Caco-2 (cell line): ENCODE results near the gene MIPEP. TPM values are rescaled to one million over a fixed set of nuclear protein-coding genes. Genes with fewer than 3 reads are reported as not detected.

Source experiments
- BruUV-seq: library from RNA; stranded (reverse); fragments of 400-500 nt; replicated peaks from 2 replicates; lab custom pipeline; 2021; lab: Mats Ljungman, UMichigan
- CTCF ChIA-PET: fragments of 300-600 bp; sonication (Branson Sonifier 250); formaldehyde crosslinking; loops from one replicate; lab custom pipeline; 2022; ENCODE audit warnings: antibody characterized with exemption; lab: Charles Lee
- POLR2A ChIA-PET: fragments of 300-600 bp; sonication (Branson Sonifier 250); formaldehyde crosslinking; loops from one replicate; lab custom pipeline; 2022; ENCODE audit warnings: antibody characterized with exemption; lab: Charles Lee
- DNase-seq, 2 experiments: peaks; one replicate each; pipeline versions ENCODE4 v3.0.0 to v3.0.0-alpha.2; 2020 to 2022
- H3K27me3 ChIP-seq: replicated peaks from 2 replicates; pipeline ENCODE4 v1.6.0; 2011; ENCODE audit warnings: low read length; ENCODE audit not compliant: control insufficient read depth, insufficient read depth
- H3K36me3 ChIP-seq: 2 replicates; pipeline ENCODE4 v1.5.1; 2011; ENCODE audit warnings: low read length; ENCODE audit not compliant: control insufficient read depth, insufficient read depth
- H3K4me1 ChIP-seq: fragments of 250-450 bp; sonication (Bioruptor Pico); 2 replicates; pipeline ENCODE4 v1.5.1; 2020; ENCODE audit warnings: mild to moderate bottlenecking
- H3K4me3 ChIP-seq: 2 replicates; pipeline ENCODE4 v1.5.1; 2011; ENCODE audit warnings: low read depth, mild to moderate bottlenecking, control low read depth, low read length
- H3K9me3 ChIP-seq: fragments of 250-450 bp; sonication (Bioruptor Pico); 2 replicates; pipeline ENCODE4 v1.5.1; 2020; ENCODE audit warnings: mild to moderate bottlenecking, moderate library complexity
- H3K27ac Mint-ChIP-seq: one replicate; pipeline ENCODE4 v1.8.0; 2022; ENCODE audit warnings: mixed read lengths; ENCODE audit not compliant: unreplicated experiment
- H3K27me3 Mint-ChIP-seq: one replicate; pipeline ENCODE4 v1.8.0; 2022; ENCODE audit warnings: mixed read lengths; ENCODE audit not compliant: insufficient read depth, unreplicated experiment
- H3K36me3 Mint-ChIP-seq: one replicate; pipeline ENCODE4 v1.8.0; 2022; ENCODE audit warnings: mild to moderate bottlenecking, mixed read lengths; ENCODE audit not compliant: insufficient read depth, unreplicated experiment
- H3K4me1 Mint-ChIP-seq: one replicate; pipeline ENCODE4 v1.8.0; 2022; ENCODE audit warnings: low read depth, mixed read lengths; ENCODE audit not compliant: unreplicated experiment
- H3K4me3 Mint-ChIP-seq: one replicate; pipeline ENCODE4 v1.8.0; 2022; ENCODE audit warnings: mild to moderate bottlenecking, moderate library complexity, mixed read lengths; ENCODE audit not compliant: unreplicated experiment
- H3K9me3 Mint-ChIP-seq: one replicate; pipeline ENCODE4 v1.8.0; 2022; ENCODE audit warnings: mixed read lengths; ENCODE audit not compliant: unreplicated experiment
- intact Hi-C: fragments of 100-400 bp; cut with micrococcal nuclease; formaldehyde crosslinking; loops from one replicate; pipeline ENCODE4 v1.10.0; 2022; ENCODE audit not compliant: unreplicated experiment
- total RNA-seq: library from RNA; stranded (reverse); gene quantifications from 2 replicates; pipeline ENCODE4 v1.2.3, GENCODE V29; 2022
- TF ChIP-seq, protein P1 (sequence below), 2 experiments: fragments of 200-600 bp in 1 of 2; IDR thresholded peaks; 1 replicate in 1 of 2; 2 replicates in 1 of 2; pipeline versions ENCODE4 v1.5.1 to v1.8.0; 2011 to 2022; ENCODE audit warnings: antibody characterized with exemption in 1 of 2, control low read depth in 1 of 2, inconsistent platforms in 1 of 2, low read depth in 1 of 2, low read length in 1 of 2, mild to moderate bottlenecking in 1 of 2, moderate library complexity in 1 of 2; ENCODE audit not compliant: insufficient read depth in 1 of 2, severe bottlenecking in 1 of 2, unreplicated experiment in 1 of 2

The MIPEP gene
- total RNA-seq, 1 experiment from 2014 or later, result 40.6 TPM

DNA sequence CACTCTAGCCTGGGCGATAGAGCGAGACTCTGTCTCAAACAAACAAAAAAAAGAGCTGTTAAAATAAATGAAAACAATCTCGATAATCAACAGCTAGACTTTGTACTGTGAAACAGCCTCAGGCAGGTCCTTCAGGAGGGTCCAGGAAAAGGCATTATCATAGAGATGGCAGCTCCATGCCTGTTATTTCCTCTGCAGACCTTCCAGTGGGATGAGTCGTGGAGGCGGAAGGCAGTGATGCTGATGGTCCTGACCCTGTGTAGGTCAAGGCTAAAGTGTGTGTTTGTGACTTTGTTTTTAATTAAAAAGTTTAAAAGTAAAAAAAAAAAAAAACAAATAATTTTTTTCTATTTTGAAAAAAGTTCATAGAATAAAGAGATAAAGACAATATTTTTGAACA lies 201.6 kb downstream of the MIPEP start:
- Histone ChIP-seq H3K9me3 (no peaks in the 10 kb centered on the region), H3K4me3 (no peak overlapping the region), H3K27me3 (no peaks in the 10 kb centered on the region), H3K36me3 (no peaks in the 10 kb centered on the region), H3K4me1 (no peaks in the 10 kb centered on the region; the same call in 1 of the 2 replicates)
- Mint-ChIP-seq H3K27ac (no peak overlapping the region), H3K4me3 (no peak overlapping the region), H3K27me3 (no peaks in the 10 kb centered on the region), H3K4me1 (peaks cover 2% of the 10 kb centered on the region), H3K9me3 (no peaks in the 10 kb centered on the region), H3K36me3 (no peaks in the 10 kb centered on the region)
- intact Hi-C loops, result no loop called here
- ChIA-PET POLR2A (no interaction called here), CTCF (interaction anchor here (0.6 kb wide), 1 partner anchor 219 kb away, joined by 3 read pairs; no protein-coding TSS in a partner anchor)
- TF ChIP-seq, protein P1, sequence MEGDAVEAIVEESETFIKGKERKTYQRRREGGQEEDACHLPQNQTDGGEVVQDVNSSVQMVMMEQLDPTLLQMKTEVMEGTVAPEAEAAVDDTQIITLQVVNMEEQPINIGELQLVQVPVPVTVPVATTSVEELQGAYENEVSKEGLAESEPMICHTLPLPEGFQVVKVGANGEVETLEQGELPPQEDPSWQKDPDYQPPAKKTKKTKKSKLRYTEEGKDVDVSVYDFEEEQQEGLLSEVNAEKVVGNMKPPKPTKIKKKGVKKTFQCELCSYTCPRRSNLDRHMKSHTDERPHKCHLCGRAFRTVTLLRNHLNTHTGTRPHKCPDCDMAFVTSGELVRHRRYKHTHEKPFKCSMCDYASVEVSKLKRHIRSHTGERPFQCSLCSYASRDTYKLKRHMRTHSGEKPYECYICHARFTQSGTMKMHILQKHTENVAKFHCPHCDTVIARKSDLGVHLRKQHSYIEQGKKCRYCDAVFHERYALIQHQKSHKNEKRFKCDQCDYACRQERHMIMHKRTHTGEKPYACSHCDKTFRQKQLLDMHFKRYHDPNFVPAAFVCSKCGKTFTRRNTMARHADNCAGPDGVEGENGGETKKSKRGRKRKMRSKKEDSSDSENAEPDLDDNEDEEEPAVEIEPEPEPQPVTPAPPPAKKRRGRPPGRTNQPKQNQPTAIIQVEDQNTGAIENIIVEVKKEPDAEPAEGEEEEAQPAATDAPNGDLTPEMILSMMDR (IDR thresholded peaks at IDR 0.05; ENCODE audit: insufficient read depth in 1 of 2, low read depth in 1 of 2, low read length in 1 of 2, severe bottlenecking in 1 of 2, unreplicated experiment in 1 of 2), result no peak
- BruUV-seq, result no TSS peak
- no peak for DNase-seq

DNA sequence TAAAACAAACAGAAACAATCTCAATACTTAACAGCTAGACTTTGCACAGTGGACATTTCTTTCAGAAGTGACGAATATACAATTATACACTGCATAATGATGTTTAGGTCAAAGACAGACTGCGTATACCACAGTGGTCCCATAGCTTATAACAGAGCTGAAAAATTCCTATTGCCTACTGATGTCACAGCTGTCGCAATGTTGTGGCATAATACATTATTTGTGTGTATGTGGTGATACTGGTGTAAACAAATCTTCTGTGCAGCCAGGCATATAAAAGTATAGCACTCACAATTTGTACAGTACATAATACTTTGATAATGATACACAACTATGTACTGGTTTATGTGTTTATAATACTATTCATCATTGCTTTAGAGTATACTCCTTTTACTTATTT lies 202.3 kb downstream of the MIPEP start:
- DNase-seq, result no peak

DNA sequence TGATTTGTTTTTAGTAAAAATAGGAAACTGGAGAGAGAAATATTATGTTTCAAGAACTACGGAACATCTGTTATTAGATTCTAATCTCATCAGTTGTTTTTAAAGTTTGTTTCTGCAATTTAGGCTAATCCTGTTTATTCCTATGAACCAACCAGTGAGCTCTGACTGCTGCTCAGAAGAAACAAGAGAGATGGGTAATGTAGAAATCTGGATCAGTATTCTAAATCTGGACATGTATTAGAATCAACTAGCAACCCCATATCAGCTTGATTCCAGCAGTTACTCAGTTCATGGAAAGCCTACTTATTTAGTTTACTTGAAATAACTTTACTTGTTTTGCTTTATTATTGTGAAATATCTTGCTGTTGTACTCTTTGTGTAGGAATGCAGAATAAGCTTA lies 203.8 kb downstream of the MIPEP start:
- no peak for DNase-seq
- H3K27me3 Mint-ChIP-seq, result no peaks in the 10 kb centered on the region
- TF ChIP-seq, protein P1 (IDR thresholded peaks at IDR 0.05; ENCODE audit: insufficient read depth in 1 of 2, low read depth in 1 of 2, low read length in 1 of 2, severe bottlenecking in 1 of 2, unreplicated experiment in 1 of 2), result no peak
- no peaks in the 10 kb centered on the region for H3K27me3 ChIP-seq
- POLR2A ChIA-PET, result no interaction called here
- H3K9me3 ChIP-seq, result no peaks in the 10 kb centered on the region
- H3K4me1 ChIP-seq, result no peaks in the 10 kb centered on the region; the same call in 1 of the 2 replicates
- no peaks in the 10 kb centered on the region for H3K9me3 Mint-ChIP-seq
- no peak overlapping the region for H3K4me3 Mint-ChIP-seq
- no peak overlapping the region for H3K4me3 ChIP-seq
- H3K36me3 ChIP-seq, result no peaks in the 10 kb centered on the region
- peaks cover 6% of the 10 kb centered on the region for H3K4me1 Mint-ChIP-seq
- CTCF ChIA-PET, result no interaction called here
- no peak overlapping the region for H3K27ac Mint-ChIP-seq
- intact Hi-C loops, result no loop called here
- no TSS peak for BruUV-seq
- no peaks in the 10 kb centered on the region for H3K36me3 Mint-ChIP-seq

More for the DNA sequence above, 202.3 kb downstream of the MIPEP start:
- no peaks in the 10 kb centered on the region for H3K9me3 Mint-ChIP-seq
- POLR2A ChIA-PET, result no interaction called here
- Histone ChIP-seq H3K4me3 (no peak overlapping the region), H3K36me3 (no peaks in the 10 kb centered on the region), H3K4me1 (no peaks in the 10 kb centered on the region; the same call in 1 of the 2 replicates), H3K27me3 (no peaks in the 10 kb centered on the region), H3K9me3 (no peaks in the 10 kb centered on the region)
- H3K27me3 Mint-ChIP-seq, result no peaks in the 10 kb centered on the region
- no peaks in the 10 kb centered on the region for H3K4me1 Mint-ChIP-seq
- no peak overlapping the region for H3K4me3 Mint-ChIP-seq
- H3K36me3 Mint-ChIP-seq, result no peaks in the 10 kb centered on the region
- H3K27ac Mint-ChIP-seq, result no peak overlapping the region
- TF ChIP-seq, protein P1 (IDR thresholded peaks at IDR 0.05; ENCODE audit: insufficient read depth in 1 of 2, low read depth in 1 of 2, low read length in 1 of 2, severe bottlenecking in 1 of 2, unreplicated experiment in 1 of 2), result no peak
- CTCF ChIA-PET, result no interaction called here
- BruUV-seq, result no TSS peak
- intact Hi-C loops, result no loop called here
